Measurements from ENCODE around the gene ZNF598. TPM values are rescaled to one million over a fixed set of nuclear protein-coding genes. Genes with fewer than 3 reads are reported as not detected.

ZNF598 gene
- total RNA-seq, 1 experiment from 2014 or later, result 72.4 TPM

DNA sequence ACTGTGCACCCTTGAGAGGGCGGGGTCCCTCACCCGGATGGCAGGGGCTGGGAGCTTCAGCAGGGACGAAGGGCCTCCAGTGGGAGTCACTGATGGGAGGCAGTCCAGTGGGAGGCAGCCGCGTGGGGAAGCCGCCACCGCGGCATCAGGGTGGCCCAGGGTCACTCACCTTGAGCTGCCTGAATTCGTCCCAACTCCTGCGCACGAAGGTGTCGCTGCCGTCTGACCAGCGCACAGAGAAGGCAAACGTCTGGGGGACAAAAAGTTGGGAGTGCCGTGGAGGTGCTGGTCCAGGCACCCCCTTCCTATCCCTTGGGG, 28.9 kb downstream of the ZNF598 start:
- Mint-ChIP-seq H3K27ac (ENCODE audit: unreplicated experiment) (peak overlapping the region; percentile 87), H3K4me1 (ENCODE audit: low read depth, unreplicated experiment) (peaks cover 31% of the 10 kb centered on the region), H3K36me3 (ENCODE audit: insufficient read depth, unreplicated experiment) (peaks cover 92% of the 10 kb centered on the region), H3K27me3 (ENCODE audit: unreplicated experiment) (no peaks in the 10 kb centered on the region), H3K9me3 (ENCODE audit: low read depth, unreplicated experiment) (no peaks in the 10 kb centered on the region), H3K4me3 (ENCODE audit: low read depth, unreplicated experiment) (peak overlapping the region; percentile 87)
- intact Hi-C loops (cut with micrococcal nuclease; ENCODE audit: unreplicated experiment), result no loop called here
- CTCF ChIA-PET, result no interaction called here
- TF ChIP-seq CTCF (IDR thresholded peaks at IDR 0.05; ENCODE audit: unreplicated experiment), result no peak
- TSS peak; percentile 67 for BruUV-seq (replicated peaks)
- no peak for DNase-seq

DNA sequence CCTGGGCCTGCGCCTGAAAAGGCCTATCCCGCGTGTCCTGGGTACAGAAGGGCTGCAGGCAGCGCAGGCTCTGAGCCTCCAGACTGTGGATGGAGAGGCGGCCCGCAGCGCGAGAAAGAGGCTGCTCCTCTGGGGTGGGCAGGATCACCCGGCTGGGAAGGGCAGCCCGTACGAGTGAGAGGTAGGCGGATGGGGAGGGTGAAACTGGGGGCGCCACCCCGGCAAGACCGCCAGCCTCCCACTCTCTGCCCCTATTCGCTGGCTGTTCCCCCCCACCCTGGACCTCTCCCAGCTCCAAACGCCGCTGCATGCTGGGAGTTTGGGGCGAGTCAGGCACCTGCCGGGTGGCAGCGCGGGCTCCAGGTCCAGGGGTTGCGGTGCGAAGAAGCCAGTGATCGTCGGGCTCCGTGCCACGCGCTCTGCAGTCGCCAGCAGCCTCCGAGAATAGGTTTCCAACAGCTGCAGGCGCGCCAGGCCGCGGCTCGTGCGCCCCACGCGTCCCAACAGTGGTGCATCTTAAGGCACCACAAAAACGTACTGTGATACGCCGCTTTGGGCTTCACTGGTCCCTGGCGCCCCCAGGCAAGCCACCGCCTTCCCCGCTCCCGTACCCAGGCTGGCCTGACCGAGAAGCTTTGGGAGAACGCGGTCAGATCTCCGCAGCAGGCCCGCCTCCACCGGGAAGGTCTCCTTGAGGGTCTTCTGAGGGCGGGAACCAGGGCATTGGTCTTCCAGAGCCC, 29.4 kb downstream of the ZNF598 start:
- Mint-ChIP-seq H3K9me3 (ENCODE audit: low read depth, unreplicated experiment) (no peaks in the 10 kb centered on the region), H3K4me1 (ENCODE audit: low read depth, unreplicated experiment) (peaks cover 31% of the 10 kb centered on the region), H3K27ac (ENCODE audit: unreplicated experiment) (peak overlapping the region; percentile 87), H3K4me3 (ENCODE audit: low read depth, unreplicated experiment) (peak overlapping the region; percentile 87), H3K27me3 (ENCODE audit: unreplicated experiment) (no peaks in the 10 kb centered on the region), H3K36me3 (ENCODE audit: insufficient read depth, unreplicated experiment) (peaks cover 91% of the 10 kb centered on the region)
- intact Hi-C loops (cut with micrococcal nuclease; ENCODE audit: unreplicated experiment), result no loop called here
- no peak for DNase-seq
- TF ChIP-seq CTCF (IDR thresholded peaks at IDR 0.05; ENCODE audit: unreplicated experiment), result no peak
- CTCF ChIA-PET, result no interaction called here
- BruUV-seq (replicated peaks), result no TSS peak

DNA sequence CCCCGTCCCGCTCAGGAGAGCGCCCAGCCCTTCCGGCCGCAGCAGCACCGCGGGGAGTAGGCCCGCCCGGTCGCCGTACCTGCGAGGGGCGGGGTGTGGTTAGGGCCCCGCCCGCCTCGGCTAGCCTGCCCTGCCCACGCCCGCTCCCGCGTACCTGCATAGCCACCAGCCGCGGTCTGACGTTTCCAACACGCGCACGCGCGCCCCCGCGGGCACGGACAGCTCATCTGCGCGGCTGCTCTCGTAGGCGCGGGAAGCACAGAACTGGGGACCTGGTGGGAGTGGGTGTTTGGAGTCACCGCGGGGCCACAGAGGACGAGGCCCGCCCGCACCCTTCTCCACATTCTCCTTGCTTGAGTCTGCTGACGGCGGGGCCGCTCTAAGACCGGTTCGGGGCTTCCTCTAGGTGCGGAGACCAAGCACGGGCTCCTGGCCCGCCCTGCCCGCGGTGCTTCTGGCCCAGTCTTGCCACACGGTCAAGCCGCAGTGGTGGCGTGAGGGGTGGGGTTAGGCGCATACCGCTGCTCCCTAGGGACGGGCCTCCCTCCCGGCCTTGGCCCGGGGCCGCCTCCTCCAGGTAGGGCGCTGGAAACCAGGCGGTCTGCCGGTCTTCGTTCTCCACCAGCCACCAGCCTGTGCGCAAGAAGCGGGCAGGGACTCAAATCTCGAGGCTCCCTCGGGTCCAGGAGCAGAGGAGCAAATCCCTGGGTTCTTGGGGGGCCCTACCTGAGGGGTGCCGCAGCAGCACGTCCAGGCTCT, 30.2 kb downstream of the ZNF598 start:
- TF ChIP-seq CTCF (IDR thresholded peaks at IDR 0.05; ENCODE audit: unreplicated experiment), result no peak
- intact Hi-C loops (cut with micrococcal nuclease; ENCODE audit: unreplicated experiment), result no loop called here

DNA sequence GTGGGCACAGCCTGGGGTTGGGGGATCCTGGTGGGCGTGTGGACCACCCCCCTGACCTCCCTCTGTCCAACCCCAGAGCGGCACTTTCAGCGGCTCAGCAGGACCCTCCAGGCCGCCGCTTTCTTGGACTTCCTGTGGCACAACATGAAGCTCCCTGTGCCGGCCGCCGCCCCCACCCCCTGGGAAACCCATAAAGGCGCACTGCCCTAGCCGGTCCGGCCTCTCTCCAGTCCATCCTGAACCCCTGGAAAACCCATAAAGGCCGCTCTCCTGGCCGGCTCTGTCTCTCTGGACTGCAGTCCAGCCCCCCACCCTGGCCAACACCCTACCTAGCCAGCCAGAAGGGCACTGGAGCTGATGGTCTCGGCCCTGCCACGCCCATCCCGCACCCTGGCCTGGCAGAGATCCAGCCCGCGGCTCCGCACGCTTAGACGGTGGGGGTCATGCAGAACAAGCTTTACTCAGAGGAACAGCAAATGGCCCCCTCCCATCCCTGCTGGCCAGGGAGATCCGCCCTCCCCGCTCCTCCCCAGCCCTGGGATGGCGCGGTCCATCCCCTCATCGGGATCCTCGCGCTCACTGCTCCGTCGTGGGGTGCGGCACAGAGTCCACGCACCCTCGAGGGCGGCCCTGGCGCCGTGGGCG, 31.0 kb downstream of the ZNF598 start:
- no peak for DNase-seq
- Mint-ChIP-seq H3K4me1 (ENCODE audit: low read depth, unreplicated experiment) (peaks cover 33% of the 10 kb centered on the region), H3K27me3 (ENCODE audit: unreplicated experiment) (no peaks in the 10 kb centered on the region), H3K9me3 (ENCODE audit: low read depth, unreplicated experiment) (no peaks in the 10 kb centered on the region), H3K36me3 (ENCODE audit: insufficient read depth, unreplicated experiment) (peaks cover 79% of the 10 kb centered on the region), H3K27ac (ENCODE audit: unreplicated experiment) (peak overlapping the region; percentile 58), H3K4me3 (ENCODE audit: low read depth, unreplicated experiment) (peak overlapping the region; percentile 87)
- TF ChIP-seq CTCF (IDR thresholded peaks at IDR 0.05; ENCODE audit: unreplicated experiment), result no peak
- CTCF ChIA-PET, result interaction anchor here (0.6 kb wide), 1 partner anchor 8 kb away, joined by 3 read pairs; no protein-coding TSS in a partner anchor
- intact Hi-C loops (cut with micrococcal nuclease; ENCODE audit: unreplicated experiment), result no loop called here
- no TSS peak for BruUV-seq (replicated peaks)

More for the DNA sequence above, 30.2 kb downstream of the ZNF598 start:
- Mint-ChIP-seq H3K4me1 (ENCODE audit: low read depth, unreplicated experiment) (peaks cover 31% of the 10 kb centered on the region), H3K36me3 (ENCODE audit: insufficient read depth, unreplicated experiment) (peaks cover 83% of the 10 kb centered on the region), H3K27me3 (ENCODE audit: unreplicated experiment) (no peaks in the 10 kb centered on the region), H3K27ac (ENCODE audit: unreplicated experiment) (peak overlapping the region; percentile 87), H3K4me3 (ENCODE audit: low read depth, unreplicated experiment) (peak overlapping the region; percentile 87), H3K9me3 (ENCODE audit: low read depth, unreplicated experiment) (no peaks in the 10 kb centered on the region)
- BruUV-seq (replicated peaks), result no TSS peak
- DNase-seq, result peak; percentile 97
- CTCF ChIA-PET, result interaction anchor here (0.6 kb wide), 1 partner anchor 9 kb away, joined by 3 read pairs; no protein-coding TSS in a partner anchor

Measured in Calu3 (cell line).